GM12801 (cell line): ENCODE results near the gene BMAL2.

Experiments
- TF ChIP-seq, protein P1 (sequence below): IDR thresholded peaks from one replicate; pipeline ENCODE4 v1.5.1; 2011; ENCODE audit warnings: control low read depth; ENCODE audit not compliant: insufficient read length; ENCODE audit errors: extremely low read depth

The BMAL2 gene

DNA sequence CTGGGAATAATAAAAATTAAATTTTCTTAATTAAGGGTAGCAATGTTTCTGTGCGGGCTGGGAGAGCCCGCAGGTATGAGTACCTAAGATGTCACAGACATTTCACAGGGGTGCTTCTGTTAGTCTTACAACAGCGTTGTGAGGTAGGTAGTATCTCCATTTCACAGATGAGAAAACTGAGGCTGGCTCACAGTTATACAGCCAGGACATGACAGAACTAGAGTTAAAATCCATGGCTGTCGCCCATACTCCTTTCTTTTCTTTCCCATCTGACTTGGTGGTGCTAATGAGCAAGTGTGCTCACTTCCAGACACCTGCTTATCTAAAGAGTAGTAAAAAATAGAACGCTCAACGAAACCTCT is 2.1 kb downstream of the BMAL2 start:
- TF ChIP-seq, protein P1, sequence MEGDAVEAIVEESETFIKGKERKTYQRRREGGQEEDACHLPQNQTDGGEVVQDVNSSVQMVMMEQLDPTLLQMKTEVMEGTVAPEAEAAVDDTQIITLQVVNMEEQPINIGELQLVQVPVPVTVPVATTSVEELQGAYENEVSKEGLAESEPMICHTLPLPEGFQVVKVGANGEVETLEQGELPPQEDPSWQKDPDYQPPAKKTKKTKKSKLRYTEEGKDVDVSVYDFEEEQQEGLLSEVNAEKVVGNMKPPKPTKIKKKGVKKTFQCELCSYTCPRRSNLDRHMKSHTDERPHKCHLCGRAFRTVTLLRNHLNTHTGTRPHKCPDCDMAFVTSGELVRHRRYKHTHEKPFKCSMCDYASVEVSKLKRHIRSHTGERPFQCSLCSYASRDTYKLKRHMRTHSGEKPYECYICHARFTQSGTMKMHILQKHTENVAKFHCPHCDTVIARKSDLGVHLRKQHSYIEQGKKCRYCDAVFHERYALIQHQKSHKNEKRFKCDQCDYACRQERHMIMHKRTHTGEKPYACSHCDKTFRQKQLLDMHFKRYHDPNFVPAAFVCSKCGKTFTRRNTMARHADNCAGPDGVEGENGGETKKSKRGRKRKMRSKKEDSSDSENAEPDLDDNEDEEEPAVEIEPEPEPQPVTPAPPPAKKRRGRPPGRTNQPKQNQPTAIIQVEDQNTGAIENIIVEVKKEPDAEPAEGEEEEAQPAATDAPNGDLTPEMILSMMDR = no peak

DNA sequence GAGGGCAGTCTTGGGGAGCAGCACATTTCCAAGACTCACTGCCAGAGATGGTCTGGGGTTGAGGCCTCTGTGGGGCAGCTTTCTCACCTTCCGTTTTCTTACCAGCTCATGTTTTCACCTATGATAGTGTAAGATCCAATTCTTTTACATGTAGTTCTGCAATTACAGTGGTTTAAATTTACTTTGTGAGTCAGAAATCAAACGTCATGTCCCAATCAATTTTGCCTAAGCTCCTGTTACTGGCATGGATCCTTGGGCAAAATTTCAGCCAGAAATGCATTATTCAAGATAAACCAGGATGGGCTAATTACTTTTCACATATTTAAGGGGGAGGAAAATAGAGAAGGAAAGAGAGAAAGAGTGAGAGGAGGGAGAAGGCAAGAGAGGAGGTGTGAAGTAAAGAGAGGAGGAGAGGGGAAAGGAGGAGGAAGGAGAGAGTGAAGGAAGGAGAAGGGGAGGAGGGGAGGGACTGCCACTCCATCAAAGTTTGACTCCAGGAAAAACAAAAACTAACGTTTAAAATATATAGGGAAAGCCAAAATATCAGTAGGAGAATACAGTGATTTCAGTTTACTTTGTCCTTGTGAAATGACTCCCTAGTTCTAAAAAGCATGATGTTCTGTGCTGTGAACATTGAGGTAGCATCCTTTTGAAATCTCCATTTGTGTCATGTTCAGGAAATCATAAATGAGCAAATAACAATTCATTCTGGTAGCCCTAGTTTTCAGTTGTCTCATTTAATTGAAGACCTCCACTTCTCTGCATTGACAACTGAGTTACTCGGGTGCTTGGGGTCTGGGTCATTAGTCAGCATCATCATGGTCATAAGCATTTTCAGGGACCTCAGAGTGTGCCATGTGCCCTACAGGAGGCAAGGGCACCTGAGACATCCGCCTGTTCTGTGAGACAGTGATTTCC is 3.0 kb downstream of the BMAL2 start:
- TF ChIP-seq, protein P1 = no peak

DNA sequence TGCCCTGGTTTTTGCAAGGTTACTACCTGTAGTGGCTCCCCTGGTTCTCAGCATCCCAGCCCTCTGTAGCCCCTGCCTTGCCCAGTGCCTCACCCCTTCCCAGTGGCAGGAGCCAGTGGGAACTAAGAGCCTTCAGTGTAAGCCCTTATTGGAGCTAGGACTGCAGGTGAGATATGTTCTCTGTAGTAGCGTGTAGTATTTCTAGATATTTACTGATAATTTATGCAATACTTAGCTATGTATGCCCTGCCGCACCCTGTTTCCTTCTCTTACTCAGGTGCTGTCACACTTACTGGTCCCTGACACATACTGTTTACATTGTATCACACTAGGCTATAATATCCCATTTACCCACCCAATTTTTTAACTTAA is 3.6 kb downstream of the BMAL2 start:
- TF ChIP-seq, protein P1 = no peak

DNA sequence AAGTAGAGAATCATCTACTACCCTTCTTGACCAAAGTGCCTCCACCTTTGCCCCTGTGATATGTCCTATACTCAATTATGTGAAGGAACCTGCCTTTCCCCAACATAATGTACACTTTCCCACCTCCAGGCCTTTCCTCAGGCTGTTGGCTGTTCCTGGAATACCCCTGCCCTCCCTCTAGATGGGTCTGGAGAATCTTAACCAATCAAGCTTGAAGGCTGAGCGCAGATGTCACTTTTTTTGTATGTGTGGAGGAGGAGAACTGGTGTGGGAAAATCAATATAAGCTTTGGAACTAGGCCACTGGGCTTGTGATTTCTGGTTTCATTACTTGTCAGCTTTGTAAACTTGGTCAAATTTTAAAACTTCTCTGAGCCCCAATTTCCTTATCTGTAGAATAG is 4.7 kb downstream of the BMAL2 start:
- TF ChIP-seq, protein P1 = no peak

DNA sequence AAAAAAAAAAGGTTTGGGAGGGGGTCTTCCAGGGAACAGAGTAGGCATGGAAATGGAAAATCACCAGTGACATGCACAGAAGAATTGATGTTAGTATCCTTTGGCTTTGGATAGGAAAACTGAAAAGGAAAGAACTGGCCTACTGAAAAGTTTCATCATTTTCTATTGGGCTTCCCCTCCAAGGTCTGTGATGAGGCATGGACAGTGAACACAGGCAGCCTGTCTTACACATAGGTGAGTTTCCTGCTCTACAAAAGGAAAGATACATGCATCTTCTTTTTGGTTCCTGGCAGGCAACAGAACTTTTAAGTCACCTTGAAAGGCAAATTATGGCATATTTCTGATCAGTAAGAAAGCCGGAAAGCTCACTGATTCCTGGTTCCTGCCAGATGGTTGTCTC is 5.8 kb downstream of the BMAL2 start:
- TF ChIP-seq, protein P1 = no peak

DNA sequence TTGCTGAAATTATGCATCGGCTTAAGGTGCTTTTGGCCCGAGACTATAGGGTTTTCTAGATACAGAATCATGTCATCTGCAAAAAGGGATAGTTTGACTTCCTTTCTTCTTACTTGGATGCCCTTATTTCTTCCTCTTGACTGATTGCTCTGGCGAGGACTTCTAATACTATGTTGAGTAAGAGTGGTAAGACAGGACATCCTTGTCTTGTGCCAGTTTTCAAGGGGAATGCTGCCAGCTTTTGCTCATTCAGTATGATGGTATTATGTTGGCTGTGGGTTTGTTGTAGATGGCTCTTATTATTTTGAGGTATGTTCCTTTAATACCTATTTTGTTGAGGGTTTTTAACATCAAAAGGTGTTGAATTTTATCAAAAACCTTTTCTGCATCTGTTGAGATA is 8.3 kb downstream of the BMAL2 start:
- TF ChIP-seq, protein P1 = no peak

DNA sequence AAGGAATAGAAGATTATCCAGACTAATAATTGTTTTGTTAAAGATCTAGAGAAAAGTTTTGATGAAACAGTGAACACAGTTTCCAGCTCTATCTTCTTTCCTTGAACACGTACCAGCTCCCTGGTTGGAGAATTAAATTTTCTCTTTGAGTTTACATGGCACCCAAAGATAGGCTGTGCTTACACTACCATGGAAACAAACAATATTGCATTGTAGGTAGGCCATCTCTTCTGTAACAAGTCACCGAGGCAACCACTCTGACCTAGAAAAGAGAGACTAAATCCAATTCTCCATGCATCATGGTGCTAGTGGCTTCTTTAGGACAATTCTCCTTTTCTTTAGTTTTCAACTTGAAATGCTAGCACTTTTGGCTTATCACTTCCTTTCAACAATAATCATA is 9.9 kb downstream of the BMAL2 start:
- TF ChIP-seq, protein P1 = no peak
